Astrocyte (in vitro differentiated cells and primary cell): ENCODE measurements around the gene SPATA20. TPM values are rescaled to one million over a fixed set of nuclear protein-coding genes. Genes with fewer than 3 reads are reported as not detected.

Experiments
- DNase-seq: peaks from one replicate; pipeline ENCODE4 v3.0.0-alpha.2; 2010; ENCODE audit warnings: low read depth
- FAIRE-seq: peaks from 2 replicates; lab custom pipeline; 2011; peaks lifted over from hg19 to GRCh38; lab: Jason Lieb, UNC
- H2AFZ ChIP-seq: 2 replicates; pipeline ENCODE4 v1.6.0; 2012; ENCODE audit warnings: low read depth, low read length, inconsistent platforms
- H3K27ac ChIP-seq: 2 replicates; pipeline ENCODE4 v1.5.1; 2011; ENCODE audit warnings: low read depth, low read length, inconsistent platforms
- H3K27me3 ChIP-seq: 2 replicates; pipeline ENCODE4 v1.6.0; 2011; ENCODE audit warnings: low read length, inconsistent platforms; ENCODE audit not compliant: insufficient read depth
- H3K36me3 ChIP-seq: 2 replicates; pipeline ENCODE4 v1.5.1; 2011; ENCODE audit warnings: low read length, inconsistent platforms; ENCODE audit not compliant: insufficient read depth
- H3K4me1 ChIP-seq: 2 replicates; pipeline ENCODE4 v1.5.1; 2011; ENCODE audit warnings: low read length, inconsistent platforms; ENCODE audit not compliant: insufficient read depth
- H3K4me2 ChIP-seq: 2 replicates; pipeline ENCODE4 v1.6.0; 2012; ENCODE audit warnings: low read length, inconsistent platforms
- H3K4me3 ChIP-seq: 2 replicates; pipeline ENCODE4 v1.5.1; 2011; ENCODE audit warnings: low read depth, mild to moderate bottlenecking, low read length, inconsistent platforms; ENCODE audit not compliant: insufficient read depth
- H3K79me2 ChIP-seq: 2 replicates; pipeline ENCODE4 v1.6.0; 2012; ENCODE audit warnings: mild to moderate bottlenecking, low read length, inconsistent platforms; ENCODE audit not compliant: insufficient read depth
- H3K9ac ChIP-seq: 2 replicates; pipeline ENCODE4 v1.6.0; 2012; ENCODE audit warnings: mild to moderate bottlenecking, low read length, inconsistent platforms
- H3K9me3 ChIP-seq: 2 replicates; pipeline ENCODE4 v1.5.1; 2012; ENCODE audit warnings: low read depth, mild to moderate bottlenecking, low read length, inconsistent platforms; ENCODE audit not compliant: insufficient read depth
- H4K20me1 ChIP-seq: 2 replicates; pipeline ENCODE4 v1.6.0; 2012; ENCODE audit warnings: low read length, inconsistent platforms; ENCODE audit not compliant: insufficient read depth
- H3K27ac Mint-ChIP-seq: one replicate; pipeline ENCODE4 v1.8.0; 2021; ENCODE audit warnings: mild to moderate bottlenecking, mixed read lengths; ENCODE audit not compliant: unreplicated experiment
- H3K27me3 Mint-ChIP-seq: one replicate; pipeline ENCODE4 v1.8.0; 2021; ENCODE audit warnings: low read depth, mixed read lengths; ENCODE audit not compliant: unreplicated experiment
- H3K36me3 Mint-ChIP-seq: one replicate; pipeline ENCODE4 v1.8.0; 2021; ENCODE audit warnings: low read depth, mixed read lengths; ENCODE audit not compliant: unreplicated experiment
- H3K4me1 Mint-ChIP-seq: one replicate; pipeline ENCODE4 v1.8.0; 2021; ENCODE audit warnings: low read depth, mixed read lengths; ENCODE audit not compliant: unreplicated experiment
- H3K4me3 Mint-ChIP-seq: one replicate; pipeline ENCODE4 v1.8.0; 2021; ENCODE audit warnings: mild to moderate bottlenecking, moderate library complexity, mixed read lengths; ENCODE audit not compliant: unreplicated experiment
- H3K9me3 Mint-ChIP-seq: one replicate; pipeline ENCODE4 v1.8.0; 2021; ENCODE audit warnings: mild to moderate bottlenecking, mixed read lengths; ENCODE audit not compliant: unreplicated experiment
- CTCF ChIP-seq: IDR thresholded peaks from 2 replicates; pipeline ENCODE4 v1.5.1; 2011; ENCODE audit warnings: low read depth, mild to moderate bottlenecking, inconsistent platforms, low read length, moderate library complexity; ENCODE audit not compliant: insufficient read depth
- EZH2 ChIP-seq: IDR thresholded peaks from 2 replicates; pipeline ENCODE4 v1.6.1; 2012; ENCODE audit warnings: mild to moderate bottlenecking, low read length, inconsistent platforms; ENCODE audit not compliant: insufficient read depth
- total RNA-seq: library from RNA; stranded (reverse); gene quantifications from 2 replicates; pipeline ENCODE4 v1.2.1, GENCODE V29; 2021

SPATA20 gene
- total RNA-seq, 1 donor from 2014 or later = 32.0 TPM

DNA sequence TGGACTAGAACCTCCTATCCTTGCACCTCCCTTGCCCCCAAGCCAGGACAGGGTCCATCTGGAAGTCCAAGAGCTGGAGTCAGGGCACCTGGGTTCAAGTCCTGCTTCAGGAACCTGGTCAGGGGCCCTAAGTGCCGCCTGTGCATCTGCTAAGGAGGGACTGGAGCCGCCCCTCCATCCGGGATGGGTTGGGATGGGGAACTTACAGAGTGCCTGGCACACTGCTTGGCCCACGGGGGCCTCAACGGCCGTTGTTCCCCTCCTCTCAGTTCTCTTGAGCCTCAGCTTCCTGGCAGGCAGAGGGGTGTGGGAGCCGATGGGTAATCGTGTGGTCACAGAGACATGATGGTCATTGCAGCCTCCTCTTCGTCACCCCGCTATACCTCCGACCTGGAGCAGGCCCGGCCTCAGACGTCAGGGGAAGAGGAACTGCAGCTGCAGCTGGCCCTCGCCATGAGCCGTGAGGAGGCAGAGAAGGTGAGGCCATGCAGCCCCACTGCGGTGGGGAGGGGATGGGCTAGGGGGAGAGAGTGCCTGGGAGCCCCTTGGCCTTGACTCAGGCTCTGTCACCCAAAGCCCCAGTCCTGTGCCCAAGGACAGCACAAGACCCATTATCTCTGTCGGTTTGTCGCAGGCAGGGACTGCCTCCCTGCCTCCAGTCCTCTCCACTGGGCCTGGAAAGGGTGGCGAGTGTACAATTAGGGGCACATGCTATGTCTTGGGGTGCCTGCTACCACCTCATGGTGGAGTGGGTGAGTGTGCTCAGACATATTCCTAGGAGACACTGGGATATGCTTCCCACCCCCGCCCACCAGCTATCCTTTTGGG lies 9.0 kb upstream of the SPATA20 start:
- TF ChIP-seq EZH2 = no peak
- no peak for TF ChIP-seq CTCF
- no peak overlapping the region for H3K4me3 Mint-ChIP-seq
- H3K36me3 Mint-ChIP-seq = peaks cover 9% of the 10 kb centered on the region
- H3K9me3 Mint-ChIP-seq = peaks cover 2% of the 10 kb centered on the region
- H3K27me3 Mint-ChIP-seq = peaks cover 40% of the 10 kb centered on the region
- H3K4me1 Mint-ChIP-seq = peaks cover 17% of the 10 kb centered on the region
- no peak overlapping the region for H3K27ac Mint-ChIP-seq
- Histone ChIP-seq H3K9me3 (no peaks in the 10 kb centered on the region), H3K4me1 (peaks cover 26% of the 10 kb centered on the region), H3K4me3 (no peak overlapping the region), H3K9ac (no peak overlapping the region), H3K27me3 (peaks cover 5% of the 10 kb centered on the region), H4K20me1 (no peaks in the 10 kb centered on the region), H3K4me2 (no peak overlapping the region), H3K36me3 (no peaks in the 10 kb centered on the region), H2AFZ (no peak overlapping the region), H3K27ac (no peak overlapping the region), H3K79me2 (no peaks in the 10 kb centered on the region)
- FAIRE-seq (no peak), DNase-seq (no peak)

DNA sequence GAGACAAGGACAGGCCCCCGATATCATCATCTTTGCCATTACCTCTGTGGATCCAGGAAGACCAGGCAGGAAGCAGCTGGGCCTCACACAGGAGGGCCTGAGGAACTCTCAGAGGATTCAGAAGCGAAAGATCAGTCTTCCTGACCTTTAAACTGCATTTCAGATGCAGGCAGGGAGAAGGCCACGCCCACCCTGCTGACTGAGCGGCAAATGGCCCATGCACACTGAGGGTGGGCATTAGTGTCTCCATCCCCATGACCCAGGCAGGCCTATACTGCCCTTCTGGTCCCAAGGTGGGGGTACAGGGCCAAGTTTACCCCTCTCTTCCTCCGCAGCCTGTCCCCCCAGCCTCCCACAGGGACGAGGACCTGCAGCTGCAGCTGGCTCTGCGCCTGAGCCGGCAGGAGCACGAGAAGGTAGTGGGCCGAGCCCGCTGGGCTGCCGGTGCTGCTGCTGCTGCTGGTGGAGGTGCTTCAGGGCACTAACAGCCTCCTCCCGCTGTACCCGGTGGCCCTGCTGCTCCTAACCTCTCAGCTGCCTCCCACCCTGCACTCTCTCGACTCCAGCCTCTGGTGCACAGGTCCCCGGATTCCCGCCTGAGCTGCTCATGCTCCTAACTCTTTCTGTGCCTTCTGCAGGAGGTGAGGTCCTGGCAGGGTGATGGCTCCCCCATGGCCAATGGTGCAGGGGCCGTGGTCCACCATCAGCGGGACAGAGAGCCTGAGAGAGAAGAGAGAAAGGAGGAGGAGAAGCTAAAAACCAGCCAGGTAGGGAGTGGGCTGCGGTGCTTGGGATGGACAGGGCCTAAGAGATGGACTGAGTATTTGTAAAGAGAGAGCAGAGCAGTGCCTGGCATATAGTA lies 8.2 kb upstream of the SPATA20 start:
- Mint-ChIP-seq H3K4me3 (no peak overlapping the region), H3K9me3 (peaks cover 2% of the 10 kb centered on the region), H3K4me1 (peaks cover 14% of the 10 kb centered on the region), H3K36me3 (peaks cover 9% of the 10 kb centered on the region), H3K27ac (no peak overlapping the region), H3K27me3 (peaks cover 34% of the 10 kb centered on the region)
- Histone ChIP-seq H2AFZ (no peak overlapping the region), H3K27me3 (no peaks in the 10 kb centered on the region), H3K9me3 (no peaks in the 10 kb centered on the region), H3K9ac (no peak overlapping the region), H3K36me3 (no peaks in the 10 kb centered on the region), H3K4me3 (no peak overlapping the region), H3K27ac (no peak overlapping the region), H4K20me1 (no peaks in the 10 kb centered on the region), H3K79me2 (no peaks in the 10 kb centered on the region), H3K4me2 (no peak overlapping the region), H3K4me1 (peaks cover 23% of the 10 kb centered on the region)
- TF ChIP-seq CTCF (no peak), EZH2 (no peak)
- no peak for DNase-seq
- FAIRE-seq = no peak
